SK-N-SH treated with all-trans-retinoic acid at 6 μM for 48 hours (cell line): ENCODE data around the gene PCDHA12.

Experiments
- ATAC-seq: fragments of 200-7000 bp; cut with Tn5 transposase; 3 replicates; pipeline ENCODE4 v1.9.1; 2020; ENCODE audit warnings: mild to moderate bottlenecking, moderate library complexity
- ARNTL ChIP-seq: fragments of 450-650 bp; formaldehyde crosslinking; IDR thresholded peaks from 2 replicates; pipeline ENCODE4 v1.5.0; 2020; ENCODE audit warnings: low read depth, mild to moderate bottlenecking, moderate library complexity, borderline replicate concordance
- BACH2 ChIP-seq: fragments of 250-450 bp; sonication (Bioruptor Pico); IDR thresholded peaks from 2 replicates; pipeline ENCODE4 v1.9.0; 2021; ENCODE audit warnings: mild to moderate bottlenecking, borderline replicate concordance
- CSDC2 ChIP-seq: fragments of 250-450 bp; sonication (Bioruptor Pico); IDR thresholded peaks from 2 replicates; pipeline ENCODE4 v1.5.0; 2020; ENCODE audit warnings: mild to moderate bottlenecking, moderate library complexity
- ESRRG ChIP-seq: fragments of 250-450 bp; sonication (Bioruptor Pico); IDR thresholded peaks from 2 replicates; pipeline ENCODE4 v1.6.1; 2021; ENCODE audit warnings: mild to moderate bottlenecking
- ISL1 ChIP-seq: fragments of 250-450 bp; sonication (Bioruptor Pico); IDR thresholded peaks from 2 replicates; pipeline ENCODE4 v2.1.2; 2022; ENCODE audit warnings: mild to moderate bottlenecking, moderate library complexity
- OSR1 ChIP-seq: fragments of 250-450 bp; sonication (Bioruptor Pico); IDR thresholded peaks from 2 replicates; pipeline ENCODE4 v1.8.0; 2022; ENCODE audit warnings: moderate library complexity, mild to moderate bottlenecking, inconsistent platforms
- PPARA ChIP-seq: fragments of 250-450 bp; sonication (Bioruptor Pico); IDR thresholded peaks from 2 replicates; pipeline ENCODE4 v1.5.0; 2020; ENCODE audit warnings: mild to moderate bottlenecking, borderline replicate concordance
- SNAI2 ChIP-seq: fragments of 250-450 bp; sonication (Bioruptor Pico); IDR thresholded peaks from 2 replicates; pipeline ENCODE4 v1.5.0; 2020; ENCODE audit warnings: mild to moderate bottlenecking, moderate library complexity
- TCF4 ChIP-seq: fragments of 250-450 bp; sonication (Bioruptor Pico); IDR thresholded peaks from 2 replicates; pipeline ENCODE4 v1.8.0; 2021; ENCODE audit warnings: mild to moderate bottlenecking, moderate library complexity, borderline replicate concordance
- TOX ChIP-seq: fragments of 250-450 bp; sonication (Bioruptor Pico); IDR thresholded peaks from 2 replicates; pipeline ENCODE4 v1.8.0; 2021; ENCODE audit warnings: mild to moderate bottlenecking, moderate library complexity, borderline replicate concordance
- ZC3H10 ChIP-seq: fragments of 250-450 bp; sonication (Bioruptor Pico); IDR thresholded peaks from 2 replicates; pipeline ENCODE4 v1.5.1; 2021; ENCODE audit warnings: mild to moderate bottlenecking, moderate library complexity
- ZFP3 ChIP-seq: fragments of 250-450 bp; sonication (Bioruptor Pico); IDR thresholded peaks from 2 replicates; pipeline ENCODE4 v1.5.0; 2020; ENCODE audit warnings: mild to moderate bottlenecking, moderate library complexity
- ZNF8 ChIP-seq: fragments of 450-650 bp; formaldehyde crosslinking; IDR thresholded peaks from 2 replicates; pipeline ENCODE4 v1.5.0; 2020; ENCODE audit warnings: mild to moderate bottlenecking, moderate library complexity
- TF ChIP-seq, protein P1 (sequence below): fragments of 250-450 bp; sonication (Bioruptor Pico); IDR thresholded peaks from 2 replicates; pipeline ENCODE4 v1.8.0; 2020; ENCODE audit warnings: mild to moderate bottlenecking, moderate library complexity, borderline replicate concordance
- TF ChIP-seq, protein P2 (sequence below): fragments of 250-450 bp; sonication (Bioruptor Pico); IDR thresholded peaks from 2 replicates; pipeline ENCODE4 v1.8.0; 2021; ENCODE audit warnings: low read depth, mild to moderate bottlenecking, moderate library complexity, borderline replicate concordance
- TF ChIP-seq, protein P3 (sequence below): fragments of 250-450 bp; sonication (Bioruptor Pico); IDR thresholded peaks from 2 replicates; pipeline ENCODE4 v1.5.1; 2021; ENCODE audit warnings: mild to moderate bottlenecking, moderate library complexity
- TF ChIP-seq, protein P4 (sequence below): fragments of 250-450 bp; sonication (Bioruptor Pico); IDR thresholded peaks from 2 replicates; pipeline ENCODE4 v1.5.0; 2020; ENCODE audit warnings: mild to moderate bottlenecking, moderate library complexity
- TF ChIP-seq, protein P5 (sequence below): fragments of 250-450 bp; sonication (Bioruptor Pico); IDR thresholded peaks from 2 replicates; pipeline ENCODE4 v1.5.1; 2020; ENCODE audit warnings: low read depth, mild to moderate bottlenecking, moderate library complexity

The PCDHA12 gene

DNA sequence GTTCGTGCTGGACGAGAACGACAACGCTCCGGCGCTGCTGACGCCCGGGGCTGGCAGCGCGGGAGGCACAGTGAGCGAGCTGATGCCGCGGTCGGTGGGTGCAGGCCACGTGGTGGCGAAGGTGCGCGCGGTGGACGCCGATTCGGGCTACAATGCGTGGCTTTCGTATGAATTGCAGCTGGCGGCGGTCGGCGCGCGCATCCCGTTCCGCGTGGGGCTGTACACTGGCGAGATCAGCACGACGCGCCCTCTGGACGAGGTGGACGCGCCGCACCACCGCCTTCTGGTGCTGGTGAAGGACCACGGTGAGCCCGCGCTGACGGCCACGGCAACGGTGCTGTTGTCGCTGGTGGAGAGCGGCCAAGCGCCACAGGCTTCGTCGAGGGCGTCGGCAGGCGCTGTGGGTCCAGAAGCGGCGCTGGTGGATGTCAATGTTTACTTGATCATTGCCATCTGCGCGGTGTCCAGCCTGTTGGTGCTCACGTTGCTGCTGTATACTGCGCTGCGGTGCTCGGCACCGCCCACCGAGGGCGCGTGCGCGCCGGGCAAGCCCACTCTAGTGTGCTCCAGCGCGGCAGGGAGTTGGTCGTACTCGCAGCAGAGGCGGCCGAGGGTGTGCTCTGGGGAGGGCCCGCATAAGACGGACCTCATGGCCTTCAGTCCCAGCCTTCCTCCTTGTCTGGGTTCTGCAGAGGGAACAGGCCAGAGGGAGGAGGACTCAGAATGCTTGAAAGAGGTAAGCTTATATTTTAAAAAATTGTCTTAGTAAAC lies 9.0 kb downstream of the PCDHA12 start (continued):
- TF ChIP-seq, protein P1, sequence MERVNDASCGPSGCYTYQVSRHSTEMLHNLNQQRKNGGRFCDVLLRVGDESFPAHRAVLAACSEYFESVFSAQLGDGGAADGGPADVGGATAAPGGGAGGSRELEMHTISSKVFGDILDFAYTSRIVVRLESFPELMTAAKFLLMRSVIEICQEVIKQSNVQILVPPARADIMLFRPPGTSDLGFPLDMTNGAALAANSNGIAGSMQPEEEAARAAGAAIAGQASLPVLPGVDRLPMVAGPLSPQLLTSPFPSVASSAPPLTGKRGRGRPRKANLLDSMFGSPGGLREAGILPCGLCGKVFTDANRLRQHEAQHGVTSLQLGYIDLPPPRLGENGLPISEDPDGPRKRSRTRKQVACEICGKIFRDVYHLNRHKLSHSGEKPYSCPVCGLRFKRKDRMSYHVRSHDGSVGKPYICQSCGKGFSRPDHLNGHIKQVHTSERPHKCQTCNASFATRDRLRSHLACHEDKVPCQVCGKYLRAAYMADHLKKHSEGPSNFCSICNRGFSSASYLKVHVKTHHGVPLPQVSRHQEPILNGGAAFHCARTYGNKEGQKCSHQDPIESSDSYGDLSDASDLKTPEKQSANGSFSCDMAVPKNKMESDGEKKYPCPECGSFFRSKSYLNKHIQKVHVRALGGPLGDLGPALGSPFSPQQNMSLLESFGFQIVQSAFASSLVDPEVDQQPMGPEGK: no peak
- TF ChIP-seq OSR1 (CRISPR knock-in tag) (no peak), ESRRG (no peak), SNAI2 (CRISPR knock-in tag) (no peak)

DNA sequence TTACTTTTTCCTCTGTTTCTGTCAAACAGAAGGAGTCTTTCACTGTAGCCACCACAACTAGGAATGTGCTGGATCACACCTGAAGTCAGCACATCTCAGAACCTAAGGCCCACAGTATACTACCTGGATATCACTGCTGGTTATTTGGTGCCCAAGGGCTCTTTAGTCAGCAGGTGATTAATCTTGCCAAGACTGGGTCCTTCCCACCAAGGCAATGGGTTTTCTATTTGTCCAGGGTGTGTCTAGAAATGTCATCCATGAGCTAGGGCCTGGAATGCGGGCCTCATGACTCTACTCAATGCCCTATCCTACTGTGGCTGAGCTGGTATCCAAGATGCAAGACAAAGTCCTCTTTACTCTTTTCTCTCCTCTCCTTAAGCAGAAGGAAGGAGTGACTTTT lies 41.2 kb downstream of the PCDHA12 start:
- TF ChIP-seq BACH2 (CRISPR knock-in tag) (no peak), TOX (CRISPR knock-in tag) (no peak), ZNF8 (CRISPR knock-in tag) (no peak), CSDC2 (CRISPR knock-in tag) (no peak), ZC3H10 (no peak), ARNTL (CRISPR knock-in tag) (no peak), ESRRG (no peak), OSR1 (CRISPR knock-in tag) (no peak)
- TF ChIP-seq, protein P2, sequence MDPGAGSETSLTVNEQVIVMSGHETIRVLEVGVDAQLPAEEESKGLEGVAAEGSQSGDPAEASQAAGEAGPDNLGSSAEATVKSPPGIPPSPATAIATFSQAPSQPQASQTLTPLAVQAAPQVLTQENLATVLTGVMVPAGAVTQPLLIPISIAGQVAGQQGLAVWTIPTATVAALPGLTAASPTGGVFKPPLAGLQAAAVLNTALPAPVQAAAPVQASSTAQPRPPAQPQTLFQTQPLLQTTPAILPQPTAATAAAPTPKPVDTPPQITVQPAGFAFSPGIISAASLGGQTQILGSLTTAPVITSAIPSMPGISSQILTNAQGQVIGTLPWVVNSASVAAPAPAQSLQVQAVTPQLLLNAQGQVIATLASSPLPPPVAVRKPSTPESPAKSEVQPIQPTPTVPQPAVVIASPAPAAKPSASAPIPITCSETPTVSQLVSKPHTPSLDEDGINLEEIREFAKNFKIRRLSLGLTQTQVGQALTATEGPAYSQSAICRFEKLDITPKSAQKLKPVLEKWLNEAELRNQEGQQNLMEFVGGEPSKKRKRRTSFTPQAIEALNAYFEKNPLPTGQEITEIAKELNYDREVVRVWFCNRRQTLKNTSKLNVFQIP (CRISPR knock-in tag): no peak
- TF ChIP-seq, protein P3, sequence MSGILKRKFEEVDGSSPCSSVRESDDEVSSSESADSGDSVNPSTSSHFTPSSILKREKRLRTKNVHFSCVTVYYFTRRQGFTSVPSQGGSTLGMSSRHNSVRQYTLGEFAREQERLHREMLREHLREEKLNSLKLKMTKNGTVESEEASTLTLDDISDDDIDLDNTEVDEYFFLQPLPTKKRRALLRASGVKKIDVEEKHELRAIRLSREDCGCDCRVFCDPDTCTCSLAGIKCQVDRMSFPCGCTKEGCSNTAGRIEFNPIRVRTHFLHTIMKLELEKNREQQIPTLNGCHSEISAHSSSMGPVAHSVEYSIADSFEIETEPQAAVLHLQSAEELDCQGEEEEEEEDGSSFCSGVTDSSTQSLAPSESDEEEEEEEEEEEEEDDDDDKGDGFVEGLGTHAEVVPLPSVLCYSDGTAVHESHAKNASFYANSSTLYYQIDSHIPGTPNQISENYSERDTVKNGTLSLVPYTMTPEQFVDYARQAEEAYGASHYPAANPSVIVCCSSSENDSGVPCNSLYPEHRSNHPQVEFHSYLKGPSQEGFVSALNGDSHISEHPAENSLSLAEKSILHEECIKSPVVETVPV (CRISPR knock-in tag): no peak
- TF ChIP-seq, protein P1: no peak
- TF ChIP-seq, protein P4, sequence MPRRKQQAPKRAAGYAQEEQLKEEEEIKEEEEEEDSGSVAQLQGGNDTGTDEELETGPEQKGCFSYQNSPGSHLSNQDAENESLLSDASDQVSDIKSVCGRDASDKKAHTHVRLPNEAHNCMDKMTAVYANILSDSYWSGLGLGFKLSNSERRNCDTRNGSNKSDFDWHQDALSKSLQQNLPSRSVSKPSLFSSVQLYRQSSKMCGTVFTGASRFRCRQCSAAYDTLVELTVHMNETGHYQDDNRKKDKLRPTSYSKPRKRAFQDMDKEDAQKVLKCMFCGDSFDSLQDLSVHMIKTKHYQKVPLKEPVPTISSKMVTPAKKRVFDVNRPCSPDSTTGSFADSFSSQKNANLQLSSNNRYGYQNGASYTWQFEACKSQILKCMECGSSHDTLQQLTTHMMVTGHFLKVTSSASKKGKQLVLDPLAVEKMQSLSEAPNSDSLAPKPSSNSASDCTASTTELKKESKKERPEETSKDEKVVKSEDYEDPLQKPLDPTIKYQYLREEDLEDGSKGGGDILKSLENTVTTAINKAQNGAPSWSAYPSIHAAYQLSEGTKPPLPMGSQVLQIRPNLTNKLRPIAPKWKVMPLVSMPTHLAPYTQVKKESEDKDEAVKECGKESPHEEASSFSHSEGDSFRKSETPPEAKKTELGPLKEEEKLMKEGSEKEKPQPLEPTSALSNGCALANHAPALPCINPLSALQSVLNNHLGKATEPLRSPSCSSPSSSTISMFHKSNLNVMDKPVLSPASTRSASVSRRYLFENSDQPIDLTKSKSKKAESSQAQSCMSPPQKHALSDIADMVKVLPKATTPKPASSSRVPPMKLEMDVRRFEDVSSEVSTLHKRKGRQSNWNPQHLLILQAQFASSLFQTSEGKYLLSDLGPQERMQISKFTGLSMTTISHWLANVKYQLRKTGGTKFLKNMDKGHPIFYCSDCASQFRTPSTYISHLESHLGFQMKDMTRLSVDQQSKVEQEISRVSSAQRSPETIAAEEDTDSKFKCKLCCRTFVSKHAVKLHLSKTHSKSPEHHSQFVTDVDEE: no peak
- TF ChIP-seq, all 23 proteins: peak for 0
- ATAC-seq: no peak

DNA sequence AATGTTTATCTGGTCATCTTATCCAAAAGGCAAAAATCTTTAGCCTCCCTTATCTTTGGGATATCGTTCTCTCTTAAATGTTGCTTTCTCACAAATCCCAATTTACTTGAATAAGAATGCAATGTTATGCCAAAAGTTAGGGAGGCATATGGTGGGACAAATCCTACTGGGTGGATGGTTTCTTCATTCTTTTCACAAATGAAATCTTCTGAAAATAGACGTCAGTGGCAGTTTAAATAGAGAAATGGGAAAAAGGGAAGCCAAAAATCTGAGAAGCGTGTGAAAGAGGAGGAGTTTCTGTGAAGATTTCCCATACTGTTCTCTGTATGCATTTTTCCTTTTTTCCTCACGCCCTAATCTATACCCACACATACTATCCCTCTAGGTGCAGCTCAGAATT lies 48.5 kb downstream of the PCDHA12 start:
- ATAC-seq: no peak
- TF ChIP-seq TCF4 (CRISPR knock-in tag) (no peak), CSDC2 (CRISPR knock-in tag) (no peak), BACH2 (CRISPR knock-in tag) (no peak), ISL1 (CRISPR knock-in tag) (no peak), ZC3H10 (no peak), OSR1 (CRISPR knock-in tag) (no peak), ZFP3 (CRISPR knock-in tag) (no peak), PPARA (CRISPR knock-in tag) (no peak)
- TF ChIP-seq, protein P4: no peak
- TF ChIP-seq, protein P1: no peak
- TF ChIP-seq, protein P3 (CRISPR knock-in tag): no peak
- TF ChIP-seq, protein P5, sequence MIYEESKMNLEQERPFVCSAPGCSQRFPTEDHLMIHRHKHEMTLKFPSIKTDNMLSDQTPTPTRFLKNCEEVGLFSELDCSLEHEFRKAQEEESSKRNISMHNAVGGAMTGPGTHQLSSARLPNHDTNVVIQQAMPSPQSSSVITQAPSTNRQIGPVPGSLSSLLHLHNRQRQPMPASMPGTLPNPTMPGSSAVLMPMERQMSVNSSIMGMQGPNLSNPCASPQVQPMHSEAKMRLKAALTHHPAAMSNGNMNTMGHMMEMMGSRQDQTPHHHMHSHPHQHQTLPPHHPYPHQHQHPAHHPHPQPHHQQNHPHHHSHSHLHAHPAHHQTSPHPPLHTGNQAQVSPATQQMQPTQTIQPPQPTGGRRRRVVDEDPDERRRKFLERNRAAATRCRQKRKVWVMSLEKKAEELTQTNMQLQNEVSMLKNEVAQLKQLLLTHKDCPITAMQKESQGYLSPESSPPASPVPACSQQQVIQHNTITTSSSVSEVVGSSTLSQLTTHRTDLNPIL (CRISPR knock-in tag): no peak
